Ammon's horn (tissue), 1 donor: ENCODE results near the gene ZC3H15.

ENCODE experiments used
- DNase-seq: peaks from one replicate; pipeline ENCODE4 v3.0.0-alpha.2; 2016; ENCODE audit warnings: low spot score

The ZC3H15 gene

DNA sequence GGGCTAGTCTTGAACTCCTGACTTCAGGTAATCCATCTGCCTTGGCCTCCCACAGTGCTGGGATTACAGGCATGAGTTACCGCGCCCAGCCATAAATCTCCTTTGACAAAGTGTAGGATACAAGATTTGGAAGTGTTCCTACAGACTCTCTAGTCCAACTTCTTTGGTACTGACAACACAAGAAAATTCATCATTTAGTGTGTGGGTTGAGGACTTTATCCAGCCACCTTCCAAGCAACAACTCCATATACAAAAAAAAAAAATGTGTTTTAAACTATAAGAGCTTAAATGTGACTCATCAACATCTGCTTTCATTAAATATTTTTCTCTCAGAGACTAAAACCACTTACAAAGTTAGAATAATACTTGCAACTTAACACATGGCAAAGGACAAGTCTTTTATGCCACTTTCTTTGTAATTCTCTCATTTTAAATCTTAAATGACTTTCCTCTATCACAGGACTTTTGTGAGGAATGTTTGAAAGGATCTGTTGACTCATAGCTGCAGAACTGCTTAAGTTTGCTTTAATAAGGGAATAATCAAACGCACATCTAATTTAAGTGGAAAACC, 57.6 kb downstream of the ZC3H15 start:
- DNase-seq: no peak

DNA sequence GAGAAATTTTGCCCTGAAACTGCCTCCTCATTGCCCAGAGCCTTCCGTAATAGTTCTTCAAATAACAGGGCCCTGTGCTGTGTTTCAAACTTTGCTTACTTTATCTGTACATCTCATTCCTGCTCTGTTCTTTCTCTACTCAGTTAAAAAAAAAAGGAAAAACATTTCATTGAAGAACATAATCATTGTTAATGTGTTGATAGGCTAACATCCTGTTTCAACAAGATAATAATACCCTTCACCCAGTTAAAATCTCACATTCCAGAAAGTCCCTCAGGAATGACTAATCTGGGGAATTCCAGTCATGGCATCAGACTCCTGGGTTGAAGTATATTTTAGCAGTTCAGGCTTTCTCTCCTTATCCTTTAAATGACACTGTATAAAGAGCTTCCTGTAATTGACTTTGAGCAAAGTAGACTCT, 58.2 kb downstream of the ZC3H15 start:
- DNase-seq: no peak

DNA sequence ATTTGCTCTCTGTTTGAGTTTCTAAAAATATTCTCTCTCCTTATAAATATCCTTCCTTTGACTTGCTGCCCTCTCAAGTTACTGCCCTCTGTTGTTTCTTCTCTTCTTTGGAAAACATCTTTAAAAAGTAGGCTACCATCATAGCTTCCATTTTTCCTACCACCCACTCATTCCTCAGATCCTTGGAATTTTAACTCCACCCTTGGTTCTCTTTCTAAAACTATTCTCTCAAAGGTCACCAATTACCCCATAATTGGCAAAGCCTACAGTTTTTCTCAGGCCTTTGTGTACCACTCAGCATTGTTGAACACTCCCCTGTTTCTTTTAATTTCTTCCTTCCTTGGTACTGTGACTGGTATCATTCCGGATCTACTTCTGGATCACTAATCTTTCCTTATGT, 60.8 kb downstream of the ZC3H15 start:
- no peak for DNase-seq

DNA sequence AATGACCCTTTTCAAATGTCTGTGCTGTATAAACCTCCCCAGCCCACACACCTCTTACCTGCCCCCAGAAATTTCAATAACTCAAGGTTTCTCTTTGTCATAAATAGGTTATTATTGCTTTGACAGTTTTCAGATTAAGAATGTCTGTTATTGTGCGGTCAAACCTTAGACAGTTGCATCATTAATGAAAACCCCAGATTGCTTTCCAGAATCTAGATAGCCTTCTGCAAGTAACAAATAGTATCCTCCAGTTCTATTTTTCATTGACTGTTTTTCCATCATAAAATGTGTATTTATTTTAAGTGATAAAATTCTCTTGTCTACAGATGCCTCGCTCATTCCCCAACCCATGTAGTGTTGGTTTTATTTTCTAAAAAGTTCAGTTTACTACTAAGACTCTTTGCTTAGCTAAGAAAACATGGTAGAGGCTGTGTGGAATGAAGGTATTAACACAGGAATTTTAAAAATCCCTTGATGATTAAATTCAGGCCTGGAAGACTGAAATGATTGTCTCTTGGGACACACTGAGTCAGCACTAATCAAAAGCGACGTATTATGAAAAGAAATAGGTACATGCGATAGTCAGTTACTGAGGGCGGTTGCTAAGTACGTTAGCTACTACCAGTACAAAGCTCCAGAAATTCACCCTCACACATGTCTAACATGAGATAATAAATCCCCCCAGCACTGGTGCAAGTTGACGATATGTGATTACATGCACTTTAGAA, 65.4 kb downstream of the ZC3H15 start:
- DNase-seq: no peak

DNA sequence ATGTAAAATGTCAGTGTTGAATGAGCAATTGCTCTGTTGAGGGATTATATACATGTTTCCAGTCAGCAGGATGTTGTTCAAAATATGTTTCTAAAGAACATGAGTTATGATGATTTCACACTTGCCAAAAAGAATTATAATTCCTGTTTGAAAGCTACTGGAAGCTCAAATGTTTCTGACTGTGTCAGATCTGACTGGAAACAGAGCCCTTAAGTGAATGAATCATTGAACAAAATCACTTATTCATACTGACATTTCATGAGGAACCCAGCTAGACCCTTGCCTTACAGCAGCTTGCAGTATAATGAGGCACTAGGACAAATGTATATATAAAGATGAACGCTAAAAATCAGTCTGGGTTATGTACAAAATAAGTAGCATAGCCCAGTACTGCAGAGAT, 68.4 kb downstream of the ZC3H15 start:
- no peak for DNase-seq

DNA sequence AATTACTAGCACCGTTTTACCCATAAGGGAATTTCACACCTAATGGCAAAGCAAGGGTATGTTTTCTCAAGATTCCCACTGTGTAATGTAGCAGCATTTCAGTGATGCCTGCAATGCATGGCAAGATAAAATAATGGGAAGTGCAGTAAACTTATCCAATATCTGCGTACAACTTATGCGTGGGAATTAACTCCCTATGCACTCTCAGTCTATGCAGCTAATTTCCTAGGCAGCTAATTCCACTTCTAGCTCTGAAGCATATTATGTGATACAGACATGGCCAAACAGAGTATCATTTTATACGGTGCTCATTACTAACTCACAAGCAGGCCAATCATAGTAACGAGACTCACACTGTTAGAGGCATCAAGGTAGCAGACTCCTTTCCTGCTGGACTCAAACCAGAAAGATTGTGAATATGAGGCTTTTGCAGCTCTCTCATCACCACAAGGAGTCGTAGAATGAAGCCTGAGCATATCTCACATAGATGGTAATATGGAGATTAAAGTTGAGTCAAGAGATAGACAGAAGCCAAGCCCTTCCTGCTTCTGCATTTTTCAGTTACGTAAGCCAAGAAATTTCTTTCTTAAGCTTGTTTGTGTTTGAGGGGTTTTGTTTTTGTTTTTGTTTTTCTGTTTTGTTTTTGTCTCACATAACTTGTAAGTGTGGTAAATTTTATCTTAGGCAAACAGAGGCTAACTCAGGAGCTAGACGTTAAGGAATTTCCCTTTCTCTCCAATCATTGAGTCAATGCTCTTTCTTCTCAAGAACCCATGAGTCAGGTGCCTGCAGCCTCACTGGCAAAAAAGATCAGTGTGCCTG, 69.0 kb downstream of the ZC3H15 start:
- no peak for DNase-seq

DNA sequence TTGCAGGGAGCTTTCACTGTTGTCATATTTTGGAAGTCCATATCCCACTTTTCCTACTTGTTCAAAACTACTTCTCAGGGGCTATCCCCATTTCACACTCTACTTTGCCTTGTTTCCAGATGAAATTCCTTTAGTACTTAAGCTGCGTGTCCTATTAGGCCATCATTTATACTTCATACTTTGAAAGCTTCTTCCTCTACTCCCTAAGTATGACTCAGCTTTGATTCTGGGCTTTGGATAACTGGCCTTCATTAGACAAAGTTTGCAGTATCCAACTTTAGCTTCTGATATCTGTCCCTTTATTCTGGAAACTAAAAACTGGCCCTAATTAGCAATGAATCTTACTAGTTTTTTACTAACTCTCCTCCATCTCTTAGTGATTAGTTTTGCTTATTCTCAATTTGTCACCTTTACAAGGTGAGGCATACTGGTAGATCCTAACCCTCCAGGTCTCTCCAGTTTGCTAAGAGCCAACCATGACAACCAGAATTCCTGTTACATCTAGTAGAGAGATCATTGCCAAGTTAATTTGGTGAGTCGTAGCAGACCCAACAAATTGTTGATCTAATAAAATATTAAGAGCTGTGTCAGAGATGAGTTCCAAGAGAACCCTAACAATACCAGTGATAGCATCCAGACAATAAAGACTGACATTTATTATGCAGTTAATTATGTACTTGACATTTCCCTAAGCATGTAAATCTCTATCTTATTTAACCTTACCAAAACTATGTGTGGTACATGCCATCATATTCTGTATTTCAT, 72.6 kb downstream of the ZC3H15 start:
- DNase-seq: no peak
